GM18505 (cell line): ENCODE measurements around the gene CAMK4.
"Not testable (repeated sequence)": the region's sequence is repeated elsewhere in the genome, so short reads cannot be mapped to it uniquely, and the experiment has no call there.

ENCODE experiments used
- ATAC-seq: cut with Tn5 transposase; IDR thresholded peaks from one replicate; pipeline ENCODE4 v1.9.1; 2021; ENCODE audit not compliant: unreplicated experiment
- POLR2A ChIP-seq: IDR thresholded peaks from 4 replicates; pipeline ENCODE4 v1.6.1; 2011; ENCODE audit warnings: borderline replicate concordance; ENCODE audit not compliant: insufficient read depth, insufficient read length; ENCODE audit errors: extremely low read depth

Gene CAMK4

DNA sequence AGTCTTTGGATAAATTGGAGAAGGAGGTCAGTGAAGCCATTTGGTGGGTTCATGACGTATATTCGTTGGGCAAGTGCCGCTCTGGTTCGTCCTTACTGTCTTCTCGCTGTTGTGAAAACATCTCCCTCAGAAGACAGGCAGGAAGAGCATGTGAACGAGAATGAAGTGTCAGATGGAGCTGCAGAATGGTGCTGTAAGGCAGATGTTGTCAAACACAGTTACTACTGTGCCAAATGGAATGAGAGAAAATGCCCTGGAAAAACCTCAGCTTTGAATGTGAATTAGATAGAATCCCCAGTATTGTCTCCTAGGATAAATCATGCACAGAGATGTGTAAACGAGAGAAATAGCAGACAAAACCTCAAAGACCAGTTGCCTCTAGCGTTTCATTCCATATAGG, 121.5 kb downstream of the CAMK4 start:
- TF ChIP-seq POLR2A, result no peak
- ATAC-seq, result no peak

DNA sequence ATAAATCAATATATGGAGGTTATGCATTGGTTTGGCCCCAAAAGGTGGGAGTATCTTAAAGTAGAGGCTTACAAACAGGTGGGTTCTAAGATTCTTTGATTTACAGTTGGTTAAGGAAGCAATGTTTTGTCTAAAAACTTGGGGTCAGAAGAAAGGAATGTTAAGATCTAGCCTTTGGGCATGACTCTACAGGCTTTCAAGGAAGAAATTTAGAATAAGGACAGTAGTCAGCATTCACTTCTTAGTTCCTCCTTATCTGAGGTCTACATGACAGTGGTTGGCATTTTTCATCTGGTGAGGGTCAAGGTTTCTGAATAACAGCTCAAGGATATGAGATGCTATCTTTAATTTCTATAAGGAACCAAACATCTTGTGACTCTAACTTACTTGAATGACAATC, 122.8 kb downstream of the CAMK4 start:
- ATAC-seq, result no peak
- no peak for TF ChIP-seq POLR2A

DNA sequence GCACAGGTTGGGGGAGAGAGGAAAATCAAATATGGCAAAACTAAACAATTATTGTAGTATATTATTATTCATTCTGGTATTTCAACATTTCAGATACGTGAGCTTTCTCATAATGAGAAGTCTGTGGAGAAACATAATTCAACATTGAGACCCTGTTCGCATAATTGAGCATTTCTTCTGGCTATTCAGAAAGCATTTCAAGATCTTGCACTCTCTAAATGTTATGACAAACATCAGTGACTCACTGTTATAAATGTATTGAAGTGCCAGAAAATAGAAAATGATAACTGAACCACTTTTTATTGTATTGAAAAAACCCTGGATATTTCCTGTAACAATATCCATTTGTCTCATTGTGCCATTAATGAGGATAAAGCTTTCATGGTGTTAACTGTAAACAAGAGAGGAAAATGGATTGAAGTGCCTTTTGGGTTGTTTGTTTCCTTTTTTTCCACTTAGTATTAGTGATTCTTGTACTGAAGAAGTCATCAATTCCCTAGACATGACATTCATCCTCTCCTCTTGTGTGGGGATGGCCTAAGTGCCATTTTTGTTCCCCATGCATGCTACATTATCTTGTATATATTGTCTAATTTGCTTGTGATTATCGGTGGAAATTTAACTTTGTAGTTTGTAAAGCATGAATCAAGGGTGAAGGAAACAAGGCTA, 124.6 kb downstream of the CAMK4 start:
- ATAC-seq, result no peak
- TF ChIP-seq POLR2A, result no peak

DNA sequence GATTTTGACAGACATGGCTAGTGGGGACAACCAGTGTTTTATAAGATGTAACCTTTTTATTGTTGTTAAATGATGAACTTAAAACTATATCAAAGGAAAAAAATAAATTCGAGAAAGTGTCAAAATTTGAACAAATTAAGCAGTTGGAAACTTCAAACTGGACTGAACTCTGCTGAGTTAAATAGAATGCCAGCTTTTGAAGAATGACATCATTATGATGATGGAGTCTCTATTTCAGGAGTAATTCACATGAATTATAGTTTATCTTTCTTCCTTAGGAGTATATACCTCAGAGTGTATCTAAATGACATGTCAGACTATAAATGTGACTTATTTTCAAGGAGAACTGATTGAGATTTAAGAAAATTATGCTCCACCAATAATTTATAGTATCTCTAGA, 125.2 kb downstream of the CAMK4 start:
- ATAC-seq, result no peak
- TF ChIP-seq POLR2A, result no peak

DNA sequence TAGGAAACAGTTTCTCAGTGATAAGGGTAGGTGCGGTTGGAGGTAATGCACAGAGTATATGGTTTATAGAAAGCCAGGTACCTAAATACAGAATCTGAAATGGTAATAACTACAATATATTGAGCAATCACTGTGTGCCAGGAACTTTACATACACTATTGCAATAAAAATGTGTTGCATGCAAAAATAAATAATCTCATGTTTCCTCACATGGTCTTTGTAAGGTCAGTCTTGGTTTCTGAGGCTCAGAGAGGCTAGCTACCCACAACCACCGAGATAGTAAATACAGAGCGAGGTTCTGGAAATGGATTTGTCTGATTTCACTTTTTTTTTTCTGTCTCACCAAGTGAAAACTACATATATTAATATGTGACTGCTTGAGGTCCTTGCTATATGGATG, 128.9 kb downstream of the CAMK4 start:
- ATAC-seq, result no peak

DNA sequence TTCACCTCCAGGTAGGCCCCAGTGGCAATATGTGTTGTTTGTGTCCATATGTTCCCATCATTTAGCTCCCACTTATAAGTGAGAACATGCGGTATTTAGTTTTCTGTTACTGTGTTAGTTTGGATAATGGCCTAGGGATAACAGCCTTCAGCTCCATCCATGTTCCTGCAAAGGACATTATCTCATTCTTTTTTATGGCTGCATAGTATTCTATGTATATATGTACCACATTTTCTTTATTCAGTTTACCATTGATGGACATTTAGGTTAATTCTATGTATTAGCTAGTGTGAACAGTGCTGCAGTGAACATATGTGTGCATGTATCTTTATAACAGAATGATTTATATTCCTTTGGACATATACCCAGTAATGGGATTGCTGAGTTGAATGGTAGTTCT, 134.5 kb downstream of the CAMK4 start:
- not testable (repeated sequence) for ATAC-seq

More for the DNA sequence above, 128.9 kb downstream of the CAMK4 start:
- no peak for TF ChIP-seq POLR2A

DNA sequence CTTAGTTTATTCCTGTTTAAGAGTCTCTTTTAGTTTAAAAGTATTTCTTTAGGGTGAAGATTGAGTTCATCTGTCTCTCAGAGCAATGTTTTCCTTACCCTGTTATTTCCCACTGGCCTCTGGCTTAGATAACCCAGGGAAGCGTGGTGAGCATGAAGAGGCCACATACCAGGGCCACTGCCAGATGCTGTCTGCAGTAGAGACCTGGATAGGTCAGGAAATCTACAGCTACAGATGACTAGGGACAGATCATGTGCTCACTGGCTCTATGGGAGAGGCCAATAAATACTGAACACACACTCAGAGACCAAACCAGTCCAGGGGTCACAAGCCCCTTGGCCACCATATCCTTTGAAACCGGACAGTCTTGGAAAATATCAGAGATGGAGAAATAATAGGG, 136.0 kb downstream of the CAMK4 start:
- TF ChIP-seq POLR2A, result no peak
- ATAC-seq, result no peak

DNA sequence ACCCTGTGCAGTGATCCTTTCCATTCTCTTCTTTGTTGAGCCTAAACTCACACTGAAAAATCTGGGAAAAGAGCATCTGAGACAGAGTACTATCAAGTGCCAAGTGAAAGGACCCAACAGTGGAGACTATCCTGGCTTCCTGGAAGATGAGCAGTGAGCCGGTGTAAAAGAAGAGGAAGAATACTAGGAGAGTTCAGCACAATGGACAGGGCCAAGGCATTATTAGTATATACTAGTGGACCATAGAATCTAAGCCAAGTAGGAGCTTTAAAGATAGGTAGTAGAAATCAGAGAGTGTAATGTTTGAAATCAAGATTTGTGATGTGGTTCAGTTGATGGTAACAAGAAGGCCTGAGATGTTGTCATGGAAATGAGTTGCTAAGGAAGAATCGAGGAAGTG, 140.8 kb downstream of the CAMK4 start:
- TF ChIP-seq POLR2A, result no peak
- ATAC-seq, result no peak

DNA sequence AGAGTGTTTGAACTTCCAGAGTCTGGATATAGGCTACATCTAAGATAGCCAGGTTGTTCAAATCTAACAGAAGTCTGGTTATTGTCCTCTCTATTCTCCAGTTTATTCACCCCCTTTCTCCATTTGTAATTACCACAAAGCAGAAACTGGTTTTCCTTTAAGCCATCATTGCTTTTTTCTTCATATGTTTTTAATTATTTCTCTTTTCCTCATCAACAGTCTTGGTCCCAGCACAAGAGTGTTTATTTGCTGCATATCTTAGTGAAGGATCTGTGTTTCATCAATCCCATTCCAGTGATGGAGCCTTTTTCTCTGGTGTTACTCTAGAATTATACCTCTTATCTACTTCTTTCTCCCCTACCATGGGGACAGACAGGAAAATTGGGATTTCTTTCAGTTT, 142.2 kb downstream of the CAMK4 start:
- ATAC-seq, result no peak
- TF ChIP-seq POLR2A, result no peak

DNA sequence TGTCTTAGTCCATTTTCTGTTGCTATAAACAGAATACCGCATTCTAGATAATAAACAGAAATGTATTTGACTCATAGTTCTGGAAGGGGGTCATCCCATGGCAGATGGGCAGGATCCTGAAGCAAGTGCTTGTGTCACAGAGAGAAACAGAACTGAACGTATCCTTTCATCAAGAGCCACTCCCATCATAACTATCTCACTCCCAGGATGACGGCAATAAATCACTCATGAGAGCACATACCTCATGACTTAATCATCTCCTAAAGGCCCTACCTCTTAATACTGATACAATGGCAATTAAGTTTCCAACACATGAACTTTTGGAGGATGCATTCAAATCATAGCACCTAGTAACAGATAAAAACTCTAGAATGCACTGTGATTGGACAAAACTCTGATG, 142.9 kb downstream of the CAMK4 start:
- ATAC-seq, result no peak
- TF ChIP-seq POLR2A, result no peak

DNA sequence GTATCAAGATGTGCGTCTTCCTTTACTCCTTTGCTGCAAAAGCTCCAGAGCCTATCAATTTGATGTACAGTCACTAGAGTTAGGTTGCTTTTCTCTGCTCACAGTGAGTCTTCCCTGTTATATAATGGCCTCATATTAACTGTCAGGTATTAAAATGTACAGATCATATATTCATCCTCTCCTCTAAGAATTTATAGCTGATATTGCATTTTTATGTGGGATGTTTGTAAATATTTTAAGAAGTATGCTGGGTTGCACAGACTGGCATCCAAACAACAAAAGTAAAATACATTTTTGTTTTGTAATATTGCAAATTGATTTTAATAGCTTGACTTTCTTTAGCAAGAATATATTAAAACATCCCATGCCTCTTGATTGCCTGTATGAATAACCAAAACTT, 148.6 kb downstream of the CAMK4 start:
- ATAC-seq, result no peak
- TF ChIP-seq POLR2A, result no peak

DNA sequence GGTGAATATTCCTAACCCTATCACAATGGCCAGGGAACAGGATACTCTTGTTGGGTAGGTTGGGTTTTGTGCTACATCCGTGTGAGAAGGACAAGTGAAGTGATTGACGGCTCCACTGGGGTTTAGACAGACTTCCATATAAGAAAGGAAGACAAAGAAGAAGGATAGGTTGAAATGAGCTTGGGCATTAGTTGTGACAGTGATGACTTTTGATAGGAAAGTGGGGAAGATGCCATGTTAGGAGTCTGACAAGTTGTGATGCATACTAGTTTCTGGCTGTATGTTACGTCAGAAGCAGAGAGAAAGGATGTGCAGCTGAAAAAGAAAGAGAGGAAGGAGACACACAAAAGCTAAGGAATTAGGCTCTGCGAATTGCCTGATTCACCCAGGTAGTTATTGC, 150.2 kb downstream of the CAMK4 start:
- no peak for TF ChIP-seq POLR2A
- ATAC-seq, result no peak

DNA sequence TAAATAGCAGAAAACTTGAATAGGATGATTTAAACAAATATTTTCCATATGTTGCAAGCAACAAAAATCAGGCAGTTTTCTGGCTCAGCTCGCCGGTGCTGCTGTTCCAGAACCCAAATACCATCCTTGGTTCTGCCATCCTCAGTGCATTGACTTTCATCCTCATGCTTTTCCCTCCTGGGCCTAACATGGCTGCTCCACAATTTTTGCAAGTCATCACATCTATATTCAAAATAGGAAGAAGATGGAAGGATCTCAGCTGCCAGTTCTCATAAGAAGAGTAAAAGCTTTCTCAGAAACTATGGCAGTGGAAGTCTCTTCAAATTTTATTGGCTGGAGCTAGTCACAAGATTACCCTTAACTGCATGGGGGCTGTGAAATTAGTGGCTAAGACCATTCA, 151.5 kb downstream of the CAMK4 start:
- ATAC-seq, result no peak
- no peak for TF ChIP-seq POLR2A

DNA sequence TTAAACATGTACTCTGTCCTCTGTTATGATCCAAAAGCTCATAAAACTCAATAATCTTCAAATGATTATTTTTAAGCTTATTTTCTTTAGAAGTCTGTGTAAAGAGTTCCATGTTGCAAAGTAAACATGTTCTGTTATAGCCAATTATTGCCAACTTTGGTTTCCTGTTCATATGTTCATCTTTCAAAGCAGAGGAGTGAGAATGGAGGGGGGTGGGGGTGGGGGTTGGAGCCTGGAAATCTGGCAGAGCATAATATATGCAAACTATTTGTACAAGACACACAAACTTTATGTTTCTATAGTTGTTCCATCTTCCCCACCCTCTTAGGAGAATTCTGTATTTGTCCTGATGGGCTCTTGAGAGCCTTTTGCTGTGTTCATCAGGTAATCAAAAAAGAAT, 153.1 kb downstream of the CAMK4 start:
- ATAC-seq, result no peak
- no peak for TF ChIP-seq POLR2A

DNA sequence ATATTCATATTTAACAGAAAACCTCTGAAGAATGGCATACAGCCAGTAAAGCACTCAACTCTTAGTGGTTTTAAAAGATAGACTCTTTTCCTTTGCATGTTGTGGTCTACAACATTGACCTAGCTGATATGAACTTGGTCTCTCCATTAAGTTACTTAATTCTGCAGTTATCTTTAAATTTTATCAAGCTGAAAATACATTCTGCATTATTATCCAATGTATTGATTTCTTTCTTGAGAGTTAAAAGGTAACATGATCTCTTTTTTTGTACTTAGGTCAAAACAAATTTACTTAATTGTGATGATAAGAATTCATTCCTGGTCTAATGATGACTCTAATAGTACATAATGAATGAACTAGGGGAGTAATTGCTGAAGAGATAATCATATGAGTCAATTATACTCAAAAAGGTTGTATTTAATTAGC, 155.2 kb downstream of the CAMK4 start:
- no peak for ATAC-seq
- TF ChIP-seq POLR2A, result no peak
